ENCODE measurements around the gene HBP1. TPM values are rescaled to one million over a fixed set of nuclear protein-coding genes. Genes with fewer than 3 reads are reported as not detected.
A peak's percentile ranks its signal among the peaks of the same experiment; 100 is the strongest.

Gene HBP1
- total RNA-seq = 52.5 and 53.0 TPM in 2 replicates
- long read RNA-seq, transcript HBP1-201 (11 exons, 2,829 nt) = minor isoform, 72 of 433 reads
- long read RNA-seq, transcript HBP1-208 (11 exons, 2,704 nt) = major isoform, 231 of 433 reads
- long read RNA-seq, partial matches to known transcripts = 69 of 433 reads
- long read RNA-seq, other reads (novel, unspliced or antisense) = 60 of 433 reads

- Mint-ChIP-seq H3K36me3 (ENCODE audit: insufficient read depth) (no peaks in the 10 kb centered on the region), H3K27ac (peak within 1 kb of the TSS; percentile 100), H3K9me3 (ENCODE audit: low read depth) (no peaks in the 10 kb centered on the region), H3K27me3 (no peaks in the 10 kb centered on the region), H3K4me1 (ENCODE audit: low read depth) (peaks cover 23% of the 10 kb centered on the region), H3K4me3 (ENCODE audit: low read depth) (peak within 1 kb of the TSS; percentile 95)
- DNase-seq (ENCODE audit: low spot score, unreplicated experiment) = peak; percentile 98
- TF ChIP-seq CTCF (IDR thresholded peaks at IDR 0.05; ENCODE audit: unreplicated experiment) = no peak
Observed at GRCh38 chr7:107168233-107169119, at the start of gene HBP1. TSS of gene HBP1 (plus strand) at chr7:107169003. CDS start at chr7:107179894, 10,891 bp downstream.

- no peak for TF ChIP-seq CTCF (IDR thresholded peaks at IDR 0.05; ENCODE audit: unreplicated experiment)
- no peak overlapping the region for H3K27ac Mint-ChIP-seq
Observed at GRCh38 chr7:107119376-107120105, 49.3 kb upstream of the HBP1 start.

GRCh38 chr7:107122486-107122911 is 46.3 kb upstream of the HBP1 start:
- TF ChIP-seq CTCF (IDR thresholded peaks at IDR 0.05; ENCODE audit: unreplicated experiment) = no peak
- Mint-ChIP-seq H3K9me3 (ENCODE audit: low read depth) (no peaks in the 10 kb centered on the region), H3K4me1 (ENCODE audit: low read depth) (peaks cover 14% of the 10 kb centered on the region), H3K27me3 (no peaks in the 10 kb centered on the region), H3K27ac (no peak overlapping the region), H3K36me3 (ENCODE audit: insufficient read depth) (no peaks in the 10 kb centered on the region), H3K4me3 (ENCODE audit: low read depth) (no peak overlapping the region)
- DNase-seq (ENCODE audit: low spot score, unreplicated experiment) = no peak

More at GRCh38 chr7:107119376-107120105, 49.3 kb upstream of the HBP1 start:
- H3K4me3 Mint-ChIP-seq (ENCODE audit: low read depth) = no peak overlapping the region
- H3K9me3 Mint-ChIP-seq (ENCODE audit: low read depth) = no peaks in the 10 kb centered on the region
- no peaks in the 10 kb centered on the region for H3K27me3 Mint-ChIP-seq
- H3K4me1 Mint-ChIP-seq (ENCODE audit: low read depth) = peaks cover 11% of the 10 kb centered on the region
- DNase-seq (ENCODE audit: low spot score, unreplicated experiment) = no peak
- no peaks in the 10 kb centered on the region for H3K36me3 Mint-ChIP-seq (ENCODE audit: insufficient read depth)

GRCh38 chr7:107123392-107123791 is 45.4 kb upstream of the HBP1 start:
- Mint-ChIP-seq H3K4me3 (ENCODE audit: low read depth) (no peak overlapping the region), H3K9me3 (ENCODE audit: low read depth) (no peaks in the 10 kb centered on the region), H3K27ac (no peak overlapping the region), H3K36me3 (ENCODE audit: insufficient read depth) (no peaks in the 10 kb centered on the region), H3K4me1 (ENCODE audit: low read depth) (peaks cover 10% of the 10 kb centered on the region), H3K27me3 (no peaks in the 10 kb centered on the region)
- no peak for DNase-seq (ENCODE audit: low spot score, unreplicated experiment)
- no peak for TF ChIP-seq CTCF (IDR thresholded peaks at IDR 0.05; ENCODE audit: unreplicated experiment)

- no peak for DNase-seq (ENCODE audit: low spot score, unreplicated experiment)
- no peaks in the 10 kb centered on the region for H3K27me3 Mint-ChIP-seq
- H3K4me1 Mint-ChIP-seq (ENCODE audit: low read depth) = peaks cover 10% of the 10 kb centered on the region
- no peak for TF ChIP-seq CTCF (IDR thresholded peaks at IDR 0.05; ENCODE audit: unreplicated experiment)
- peak overlapping the region; percentile 3 for H3K27ac Mint-ChIP-seq
- no peak overlapping the region for H3K4me3 Mint-ChIP-seq (ENCODE audit: low read depth)
- H3K36me3 Mint-ChIP-seq (ENCODE audit: insufficient read depth) = no peaks in the 10 kb centered on the region
- H3K9me3 Mint-ChIP-seq (ENCODE audit: low read depth) = no peaks in the 10 kb centered on the region
Observed at GRCh38 chr7:107125475-107125874, 43.3 kb upstream of the HBP1 start.
